GM21360 (cell line): ENCODE data around the gene UNC13C.

Experiments used
- ATAC-seq: cut with Tn5 transposase; IDR thresholded peaks from one replicate; pipeline ENCODE4 v1.9.1; 2021; ENCODE audit warnings: mild to moderate bottlenecking, moderate library complexity; ENCODE audit not compliant: unreplicated experiment

Gene UNC13C

DNA sequence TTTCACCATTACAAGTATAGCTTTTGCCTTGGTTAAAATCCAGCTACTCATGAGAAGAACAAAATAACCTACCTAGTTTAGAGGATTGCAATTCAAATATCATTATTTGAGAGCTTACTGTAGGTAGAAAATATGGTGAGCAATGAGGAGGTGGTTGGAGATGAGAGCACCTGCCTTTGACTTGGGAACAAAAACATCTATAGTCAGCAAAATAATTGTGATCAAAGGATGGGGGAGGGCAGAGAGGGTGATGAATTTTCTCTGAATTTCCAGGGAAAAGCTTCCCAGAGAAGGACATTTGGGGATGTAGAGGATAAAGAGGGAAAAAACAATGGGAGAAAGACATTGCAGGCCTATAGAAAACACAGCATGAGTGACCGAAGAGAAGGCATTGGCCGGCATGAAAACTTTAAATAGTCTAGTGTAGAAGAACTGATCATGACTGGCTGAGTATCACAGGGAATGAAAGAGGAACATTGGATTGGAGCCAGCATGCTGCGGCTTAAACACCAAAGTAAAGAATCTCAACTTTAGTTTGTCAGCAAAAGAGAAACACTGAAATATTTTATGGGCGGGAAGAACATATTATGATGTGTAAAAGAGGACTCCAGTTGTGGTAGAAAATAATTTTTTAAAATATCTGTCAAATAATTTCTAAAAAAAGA lies 581.3 kb downstream of the UNC13C start:
- no peak for ATAC-seq

DNA sequence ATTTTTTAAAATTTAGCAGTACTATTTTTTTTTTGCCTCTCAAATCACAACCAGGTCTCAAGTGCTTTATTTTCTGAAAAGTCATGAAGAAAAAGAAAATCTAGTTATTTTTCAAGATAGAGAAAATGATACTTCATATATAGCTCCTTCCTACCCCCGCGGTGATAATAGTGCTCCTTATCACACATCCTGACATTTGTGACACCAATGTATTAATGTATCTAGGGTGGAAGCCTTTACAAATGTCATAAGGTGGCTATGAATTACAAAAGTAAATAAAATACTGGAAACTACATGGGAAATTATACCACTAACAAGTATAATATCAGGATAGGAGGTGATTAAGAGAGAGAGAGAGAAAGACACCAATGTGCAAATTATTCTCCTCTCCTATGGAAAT lies 582.2 kb downstream of the UNC13C start:
- ATAC-seq = no peak

DNA sequence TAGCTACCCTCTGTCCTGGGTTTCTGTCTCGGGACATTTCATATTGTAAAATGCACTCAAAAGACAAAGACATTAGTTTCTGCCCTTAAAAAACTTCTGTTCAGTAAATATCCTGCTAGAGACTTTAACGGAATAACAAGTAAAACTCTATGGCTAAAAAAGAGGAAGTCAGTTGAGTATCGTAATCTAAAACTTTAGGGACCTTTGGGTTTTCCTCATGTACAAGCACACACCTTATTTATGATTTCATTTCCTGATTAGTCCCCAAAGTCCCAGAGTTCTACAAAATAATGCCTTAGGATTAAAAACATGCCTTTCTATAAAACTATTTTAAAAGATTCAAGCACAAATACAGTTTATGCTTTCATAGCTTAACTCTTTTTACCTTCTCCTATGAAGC lies 585.9 kb downstream of the UNC13C start:
- ATAC-seq = no peak

DNA sequence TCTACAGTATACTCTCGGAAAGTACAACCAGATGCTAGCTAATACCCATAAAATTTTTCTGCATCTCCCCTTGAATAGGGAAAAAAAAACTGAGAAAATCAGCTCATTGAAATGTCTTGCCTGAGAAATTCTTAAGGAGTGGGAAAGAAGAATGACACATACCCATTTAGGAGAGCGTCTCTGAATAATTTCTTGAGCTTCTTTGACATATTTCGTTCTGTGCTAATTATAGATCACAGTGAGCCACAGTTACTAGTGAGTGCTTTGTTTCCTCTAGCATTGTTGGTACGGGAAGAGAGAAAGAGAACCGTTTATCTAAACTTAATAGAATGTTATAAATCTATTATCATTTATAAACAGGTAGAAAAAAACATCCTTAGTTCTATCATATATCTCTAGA lies 588.4 kb downstream of the UNC13C start:
- ATAC-seq = no peak

DNA sequence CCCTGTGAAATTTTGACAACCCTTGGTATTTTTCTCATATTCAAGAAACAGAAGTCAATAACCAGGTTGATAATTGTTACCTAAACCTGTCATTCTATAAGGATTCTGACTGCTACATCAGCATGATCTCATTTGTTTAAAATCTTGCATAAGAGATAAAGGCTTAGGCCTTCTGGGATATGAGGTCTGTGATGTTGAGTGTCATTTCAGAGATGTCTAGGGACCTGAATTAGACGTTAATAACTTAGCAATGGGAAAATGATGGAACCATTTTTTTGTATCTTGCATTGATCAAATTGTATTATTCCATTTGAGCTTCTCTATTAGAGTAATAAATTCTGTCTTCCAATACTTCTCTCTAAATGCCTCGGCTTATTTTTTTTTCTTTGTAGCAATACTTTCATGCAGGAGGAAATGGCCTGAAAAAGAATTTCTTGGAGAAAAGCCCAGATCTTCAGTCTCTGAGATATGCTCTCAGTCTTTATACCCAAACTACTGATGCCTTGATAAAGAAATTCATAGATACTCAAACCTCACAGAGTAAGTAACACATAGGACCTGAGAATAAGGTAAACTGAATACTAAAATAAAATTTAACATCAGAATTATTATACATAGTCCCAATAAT lies 589.3 kb downstream of the UNC13C start:
- ATAC-seq = no peak

DNA sequence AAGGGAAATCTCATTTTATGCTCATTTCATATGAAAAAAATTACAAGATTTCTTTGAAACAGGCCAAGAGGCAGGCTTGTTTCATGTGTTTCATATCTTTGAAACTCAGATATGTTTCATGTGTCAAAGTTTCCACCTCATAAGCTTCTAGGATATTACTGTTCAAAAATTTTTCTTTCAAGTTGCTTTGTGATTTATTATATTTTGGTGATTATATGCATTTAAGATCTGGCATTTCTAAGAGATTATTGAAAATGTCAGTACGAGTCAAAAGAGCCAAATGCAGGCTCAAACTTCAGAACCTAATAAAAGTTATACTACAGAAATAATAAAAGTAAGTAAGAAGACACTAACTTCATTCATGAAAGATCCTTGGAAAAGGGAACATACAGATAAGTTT lies 590.1 kb downstream of the UNC13C start:
- ATAC-seq = no peak

DNA sequence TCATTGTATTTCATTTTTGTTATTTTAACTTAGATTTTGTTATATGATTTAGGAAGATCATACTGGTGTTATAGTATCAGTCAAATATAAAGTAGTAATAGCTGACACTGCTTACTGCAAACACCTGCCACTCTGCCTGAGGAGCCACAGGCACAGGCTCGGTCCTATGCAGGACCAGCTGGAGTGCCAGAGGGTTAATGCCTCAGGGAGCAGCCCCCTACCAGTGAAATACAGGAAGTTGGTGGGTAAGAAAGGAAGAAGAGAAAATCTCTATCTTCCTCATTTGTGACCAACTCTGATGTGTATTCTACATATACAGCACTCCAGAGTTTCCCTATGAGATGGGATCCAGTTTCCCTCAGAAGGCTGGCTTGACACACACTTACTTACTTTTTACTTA lies 593.3 kb downstream of the UNC13C start:
- no peak for ATAC-seq

DNA sequence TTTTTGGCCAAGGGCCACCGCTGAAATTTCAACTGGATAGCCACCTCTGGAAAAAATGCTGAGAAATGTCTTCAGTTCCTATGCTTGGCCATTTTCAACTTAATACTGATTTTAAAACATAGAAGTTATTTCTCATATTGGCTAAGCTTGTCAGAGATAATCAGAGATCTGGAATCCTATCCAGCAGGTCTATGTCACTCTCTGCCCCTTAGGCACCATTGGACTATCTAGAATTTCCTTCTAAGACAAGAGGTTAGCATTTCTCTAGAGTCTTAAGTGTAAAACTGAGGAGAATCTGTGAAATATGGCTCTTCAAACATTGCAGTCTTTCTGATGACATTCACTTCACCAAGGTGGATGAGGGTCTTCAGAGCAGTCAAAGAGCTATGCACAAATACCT lies 597.3 kb downstream of the UNC13C start:
- ATAC-seq = no peak

DNA sequence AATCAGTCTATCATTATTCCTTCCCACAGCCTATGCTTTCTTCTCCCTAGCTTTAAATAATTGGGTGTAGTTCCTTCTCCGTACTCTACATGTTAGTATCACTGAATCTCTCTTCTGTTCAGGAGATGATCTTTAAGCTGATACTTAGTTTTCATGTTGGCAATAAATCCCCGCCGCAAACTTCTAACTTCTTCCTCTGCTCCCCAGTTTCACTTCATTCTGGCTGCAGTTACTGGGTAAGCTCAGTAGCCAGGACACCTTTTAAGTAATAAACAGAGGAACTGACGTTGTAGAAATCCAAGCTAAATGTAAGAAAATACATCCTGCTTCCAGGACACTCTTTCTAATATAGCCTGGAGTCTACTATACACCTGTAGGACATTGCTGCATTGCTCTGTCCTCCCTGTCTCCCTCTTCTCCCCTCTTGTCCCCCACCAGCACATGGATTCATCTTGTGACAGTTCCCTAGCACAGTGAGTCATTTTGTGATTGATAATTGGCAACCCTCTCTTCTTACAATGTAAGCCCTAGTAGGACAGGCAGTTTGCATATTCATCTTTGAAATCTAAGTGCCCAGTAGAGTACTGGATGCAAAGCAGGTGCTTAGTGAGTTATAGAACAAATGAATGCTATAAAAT lies 598.2 kb downstream of the UNC13C start:
- ATAC-seq = no peak

DNA sequence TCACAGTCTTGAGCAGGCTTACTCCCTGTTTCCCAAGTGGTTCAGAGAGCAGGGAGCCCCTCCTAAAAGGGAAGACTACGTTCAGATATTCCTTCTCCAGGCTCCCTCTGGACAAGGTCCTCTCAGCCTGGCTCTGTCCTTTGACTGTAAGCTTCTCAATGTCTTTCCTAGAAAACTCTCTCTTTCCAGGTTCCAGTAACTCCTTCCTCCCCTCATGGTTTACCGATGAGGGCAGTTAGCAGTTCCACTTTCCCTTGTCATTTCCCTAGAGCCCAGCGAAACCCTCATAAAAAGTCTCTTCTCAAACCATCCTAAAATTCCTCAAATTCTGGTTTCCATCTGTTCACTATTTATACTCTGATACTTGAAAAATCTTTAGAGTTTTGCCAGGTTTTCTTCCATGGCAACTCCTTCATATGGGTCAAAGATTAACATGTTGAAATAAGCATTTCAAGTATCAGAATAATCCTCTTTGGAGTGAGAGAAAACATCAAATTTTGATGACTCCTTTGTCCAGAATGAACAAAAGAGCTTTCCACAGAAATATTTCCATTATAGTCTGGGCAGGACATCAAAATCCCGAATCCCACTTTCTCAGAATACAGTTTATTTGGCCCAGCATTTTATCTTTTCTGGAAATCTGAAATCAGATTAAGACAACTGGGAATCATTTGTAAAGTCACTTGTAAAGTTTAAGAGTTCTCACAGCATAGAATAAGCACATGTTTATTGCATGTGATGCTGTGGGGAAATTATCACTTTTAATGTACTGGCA lies 599.4 kb downstream of the UNC13C start:
- no peak for ATAC-seq

DNA sequence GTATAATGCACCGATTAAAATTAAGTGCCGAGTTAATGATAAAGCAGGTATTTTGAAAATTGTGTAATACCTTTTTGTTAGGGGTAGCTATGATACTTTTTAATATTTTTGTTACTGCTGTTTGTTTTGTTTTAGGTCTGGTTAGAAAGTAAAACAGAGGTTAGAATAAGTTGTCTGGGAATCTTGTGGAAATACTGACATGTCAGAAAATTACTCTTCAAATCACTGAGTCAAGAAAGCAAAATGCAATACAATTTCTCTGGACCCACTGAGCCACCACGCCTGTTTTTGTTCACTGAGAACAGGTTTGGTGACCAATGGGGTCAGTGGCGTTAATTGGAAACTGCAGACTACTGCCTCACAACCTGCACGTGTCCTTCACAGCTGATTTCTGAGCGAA lies 601.6 kb downstream of the UNC13C start:
- ATAC-seq = no peak

DNA sequence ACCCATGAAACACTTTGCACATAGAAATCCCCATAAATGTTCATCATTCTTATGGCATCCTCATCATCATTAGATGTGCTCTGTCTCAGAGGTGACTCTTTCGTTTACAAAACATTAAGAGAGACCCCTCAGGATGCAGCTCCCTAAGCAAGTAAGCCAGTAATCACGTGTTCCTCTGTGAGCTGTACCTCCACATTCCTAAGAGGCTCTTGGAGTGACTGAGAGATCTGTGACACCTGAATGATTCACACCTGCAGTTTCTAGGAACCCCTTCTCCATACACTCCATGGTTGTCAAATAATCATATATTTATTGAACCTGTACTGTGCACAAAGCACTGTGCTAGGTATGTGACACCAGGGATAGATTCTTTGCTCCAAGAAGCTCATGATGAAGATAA lies 602.4 kb downstream of the UNC13C start:
- ATAC-seq = no peak

DNA sequence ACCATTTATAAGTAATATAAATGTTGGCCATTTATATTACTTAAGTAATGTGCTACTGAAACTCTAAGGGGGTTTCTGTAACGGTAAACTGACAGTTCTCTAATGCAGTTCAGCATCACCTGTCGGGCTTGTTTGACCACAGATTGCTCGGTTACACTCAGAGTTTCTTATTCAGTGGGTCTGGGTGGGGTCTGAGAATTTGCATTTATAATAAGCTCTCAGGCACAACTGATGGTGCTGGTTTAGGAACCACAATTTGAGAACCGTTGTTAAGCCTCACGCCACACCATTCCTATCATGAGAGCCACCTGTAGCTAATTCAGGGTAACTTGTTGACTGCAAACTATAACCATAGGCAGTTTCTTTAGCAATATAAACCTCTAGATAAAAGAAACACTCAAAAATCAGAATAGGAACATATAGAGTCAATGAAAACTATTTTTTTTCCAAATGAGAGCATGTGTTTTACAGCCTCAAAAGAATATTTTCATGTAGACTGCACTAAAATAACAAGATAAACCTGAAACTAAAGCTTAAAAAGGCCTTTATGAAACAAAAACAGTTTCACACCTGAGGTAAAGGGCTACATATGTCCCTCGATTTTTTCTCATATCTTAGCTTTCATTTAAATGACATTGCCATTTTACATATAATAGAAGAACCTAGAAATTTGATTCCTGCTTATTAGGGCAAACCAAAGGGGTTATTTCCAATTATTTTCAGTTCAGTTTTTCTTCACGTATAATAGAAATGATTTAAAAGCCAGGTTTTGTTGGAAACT lies 604.8 kb downstream of the UNC13C start:
- no peak for ATAC-seq

DNA sequence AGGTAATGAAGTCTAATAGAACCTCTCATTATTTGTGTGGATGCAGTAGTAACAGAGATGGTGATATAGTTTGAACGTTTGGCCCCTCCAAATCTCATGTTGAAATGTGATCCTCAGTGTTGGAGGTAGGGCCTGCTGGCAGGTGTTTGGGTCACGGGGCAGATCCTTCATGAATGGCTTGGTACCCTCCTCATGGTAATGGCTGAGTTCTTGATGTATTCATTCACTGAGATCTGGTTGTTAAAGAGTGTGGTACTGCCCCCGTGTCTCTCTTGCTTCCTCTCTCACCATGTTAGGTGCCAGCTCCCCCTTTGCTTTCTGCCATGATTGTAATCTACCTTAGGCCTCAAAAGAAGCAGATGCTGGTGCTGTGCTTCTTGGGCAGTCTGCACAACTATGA lies 606.8 kb downstream of the UNC13C start:
- ATAC-seq = no peak

DNA sequence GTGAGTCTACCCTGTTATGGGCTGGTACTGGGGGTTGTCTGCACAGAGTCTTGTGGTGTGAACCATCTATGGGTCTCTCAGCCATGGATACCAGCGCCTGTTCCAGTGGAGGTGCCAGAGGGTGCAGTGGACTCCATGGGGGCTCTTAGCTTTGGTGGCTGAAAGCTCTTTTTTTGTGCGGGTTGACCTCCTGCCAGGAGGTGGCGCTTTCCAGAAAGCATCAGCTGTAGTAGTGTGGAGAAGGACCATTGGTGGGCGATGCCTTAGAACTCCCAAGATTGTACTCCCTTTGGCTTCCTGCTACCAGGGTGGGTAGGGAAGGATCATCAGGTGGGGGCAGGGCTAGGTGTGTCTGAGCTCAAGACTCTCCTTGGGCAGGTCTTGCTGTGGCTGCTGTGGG lies 615.9 kb downstream of the UNC13C start:
- ATAC-seq = no peak

DNA sequence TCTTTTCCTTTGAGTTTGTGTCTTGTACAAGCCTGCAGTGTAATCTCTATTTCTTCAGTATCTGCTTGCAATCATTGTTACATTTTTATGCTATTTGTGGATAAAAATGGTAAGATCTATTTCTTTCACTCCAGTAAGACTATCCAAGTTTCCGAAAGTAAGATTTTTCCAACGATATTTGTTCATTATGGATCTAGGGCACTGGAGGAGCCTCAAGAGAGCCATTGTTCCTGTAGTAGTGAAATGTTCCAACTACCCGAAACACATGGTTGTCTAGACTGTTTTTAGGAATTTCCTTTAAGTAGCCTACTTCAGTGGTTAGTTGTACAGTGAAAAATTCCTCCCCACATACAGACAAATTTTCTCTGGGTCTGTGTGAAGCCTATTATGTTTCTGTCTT lies 621.1 kb downstream of the UNC13C start:
- no peak for ATAC-seq

DNA sequence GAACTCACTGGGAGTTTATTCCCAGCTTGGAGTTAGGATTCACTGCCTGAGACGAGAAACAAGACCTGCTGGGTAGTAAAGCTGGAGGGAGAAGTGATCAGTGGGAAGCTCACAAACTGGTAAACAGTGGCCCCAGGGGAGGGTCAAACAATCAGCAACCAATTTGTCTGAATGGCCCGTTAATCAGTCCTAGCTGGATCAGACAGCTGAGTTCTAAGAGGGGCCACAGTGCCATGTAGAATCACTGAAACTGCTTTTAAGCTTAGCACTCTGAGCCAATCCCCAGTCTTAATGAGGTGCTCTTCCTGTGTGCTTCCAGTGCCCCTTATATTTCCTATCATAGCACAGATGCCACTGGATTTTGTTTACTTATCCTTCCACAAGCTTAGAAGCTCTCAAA lies 626.8 kb downstream of the UNC13C start:
- ATAC-seq = no peak

DNA sequence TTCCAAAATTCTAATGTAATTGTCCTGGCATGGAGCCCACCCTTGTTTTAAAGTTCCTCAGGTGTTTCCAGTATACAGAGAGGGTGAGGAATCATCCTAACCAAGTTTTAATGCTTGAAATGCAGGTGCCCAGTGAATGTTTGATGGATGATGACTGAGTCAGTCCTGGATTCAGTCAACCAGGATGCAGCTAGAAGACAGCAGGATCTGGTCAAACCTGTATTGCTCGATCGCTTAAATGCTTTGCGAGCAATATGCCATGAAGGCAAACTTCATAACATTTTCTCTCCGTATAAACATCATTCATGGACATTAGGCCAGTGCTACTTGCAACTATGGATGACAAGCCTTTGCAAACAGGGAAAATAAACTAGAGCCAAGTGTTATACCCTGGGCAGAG lies 627.3 kb downstream of the UNC13C start:
- ATAC-seq = no peak

DNA sequence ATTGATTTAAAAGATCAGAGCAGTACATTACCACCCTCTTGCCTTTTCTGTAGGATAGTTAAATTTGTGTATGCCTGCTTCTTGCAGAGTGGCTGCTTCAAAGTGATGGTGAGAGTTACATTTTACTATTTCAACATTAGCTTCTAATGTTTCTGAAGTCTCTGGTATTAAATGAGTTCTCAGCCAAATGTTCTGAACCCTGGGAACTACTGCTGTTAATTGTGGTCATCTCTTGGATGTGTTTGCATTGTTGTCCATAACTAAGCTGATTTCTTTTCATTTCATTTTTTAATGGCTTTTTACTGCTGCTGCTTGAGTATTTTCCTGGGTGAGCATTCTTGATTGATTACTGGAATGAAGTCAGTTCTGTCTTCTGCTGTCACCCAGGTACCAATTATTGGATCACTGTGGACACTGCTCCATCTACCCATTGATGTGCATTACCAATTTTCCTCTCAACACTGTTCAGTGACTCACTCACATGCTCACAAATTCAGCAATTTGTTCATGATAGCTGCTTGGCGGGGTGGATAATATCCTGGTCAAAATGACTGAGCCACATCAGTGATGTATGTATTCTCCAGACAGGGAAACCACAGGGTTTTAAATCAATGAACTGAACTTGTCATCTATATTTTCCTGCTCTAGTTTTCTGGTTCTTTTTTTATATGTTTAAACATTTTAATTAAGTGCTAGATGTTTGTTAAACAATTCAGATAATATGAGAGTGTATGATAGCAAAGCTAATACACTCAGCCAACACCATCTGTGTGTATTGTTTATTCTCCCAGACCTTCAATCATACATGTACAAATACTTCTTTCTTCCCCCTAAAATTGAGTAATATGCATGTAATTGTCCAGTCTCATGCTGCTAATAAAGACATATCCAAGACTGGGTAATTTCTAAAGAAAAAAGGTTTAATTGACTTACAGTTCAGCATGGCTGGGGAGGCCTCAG lies 630.9 kb downstream of the UNC13C start:
- ATAC-seq = no peak

DNA sequence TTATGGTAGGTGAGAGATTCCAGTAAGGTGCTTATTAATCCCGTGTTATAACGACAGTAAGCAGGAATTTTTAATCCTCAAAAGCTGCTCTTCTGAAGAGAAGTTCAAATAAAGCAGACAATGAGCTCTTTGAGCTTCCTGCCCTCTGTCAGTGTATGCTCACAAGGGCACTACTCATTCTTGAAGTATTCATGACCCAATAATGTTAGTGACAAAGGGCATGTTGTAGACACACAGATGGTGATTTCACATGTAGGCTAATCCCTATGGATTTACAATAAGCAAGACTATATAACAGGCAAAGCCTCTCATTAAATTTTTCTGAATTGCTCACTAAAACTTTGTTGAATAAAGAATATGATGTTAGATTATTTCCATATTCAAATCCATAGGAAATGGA lies 639.9 kb downstream of the UNC13C start:
- no peak for ATAC-seq
